ENCODE measurements around the gene FTO. TPM values are rescaled to one million over a fixed set of nuclear protein-coding genes. Genes with fewer than 3 reads are reported as not detected.

The FTO gene
- total RNA-seq, 4 donors from 2014 or later, result 29.0 to 64.1 (median 48.1) TPM

GRCh38 chr16:54152362-54153239 lies 448.6 kb downstream of the FTO start:
- 82 to 85% methylated on average over 19 of the region's 19 CpGs for WGBS, 2 donors
- Histone ChIP-seq H3K36me3 (no peaks in the 10 kb centered on the region), H3K27me3 (peaks cover 0 to 3% (median 0%) of the 10 kb centered on the region in 4 donors), H3K4me3 (no peak overlapping the region), H3K27ac (no peak overlapping the region), H3K4me1 (no peaks in the 10 kb centered on the region), H3K9me3 (no peaks in the 10 kb centered on the region)
- intact Hi-C loops (cut with DNase I), result no loop called here
- DNase-seq, result no peak
- TF ChIP-seq POLR2A (IDR thresholded peaks at IDR 0.05), result no peak
- TF ChIP-seq, protein P1, sequence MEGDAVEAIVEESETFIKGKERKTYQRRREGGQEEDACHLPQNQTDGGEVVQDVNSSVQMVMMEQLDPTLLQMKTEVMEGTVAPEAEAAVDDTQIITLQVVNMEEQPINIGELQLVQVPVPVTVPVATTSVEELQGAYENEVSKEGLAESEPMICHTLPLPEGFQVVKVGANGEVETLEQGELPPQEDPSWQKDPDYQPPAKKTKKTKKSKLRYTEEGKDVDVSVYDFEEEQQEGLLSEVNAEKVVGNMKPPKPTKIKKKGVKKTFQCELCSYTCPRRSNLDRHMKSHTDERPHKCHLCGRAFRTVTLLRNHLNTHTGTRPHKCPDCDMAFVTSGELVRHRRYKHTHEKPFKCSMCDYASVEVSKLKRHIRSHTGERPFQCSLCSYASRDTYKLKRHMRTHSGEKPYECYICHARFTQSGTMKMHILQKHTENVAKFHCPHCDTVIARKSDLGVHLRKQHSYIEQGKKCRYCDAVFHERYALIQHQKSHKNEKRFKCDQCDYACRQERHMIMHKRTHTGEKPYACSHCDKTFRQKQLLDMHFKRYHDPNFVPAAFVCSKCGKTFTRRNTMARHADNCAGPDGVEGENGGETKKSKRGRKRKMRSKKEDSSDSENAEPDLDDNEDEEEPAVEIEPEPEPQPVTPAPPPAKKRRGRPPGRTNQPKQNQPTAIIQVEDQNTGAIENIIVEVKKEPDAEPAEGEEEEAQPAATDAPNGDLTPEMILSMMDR (IDR thresholded peaks at IDR 0.05), result no peak

DNA sequence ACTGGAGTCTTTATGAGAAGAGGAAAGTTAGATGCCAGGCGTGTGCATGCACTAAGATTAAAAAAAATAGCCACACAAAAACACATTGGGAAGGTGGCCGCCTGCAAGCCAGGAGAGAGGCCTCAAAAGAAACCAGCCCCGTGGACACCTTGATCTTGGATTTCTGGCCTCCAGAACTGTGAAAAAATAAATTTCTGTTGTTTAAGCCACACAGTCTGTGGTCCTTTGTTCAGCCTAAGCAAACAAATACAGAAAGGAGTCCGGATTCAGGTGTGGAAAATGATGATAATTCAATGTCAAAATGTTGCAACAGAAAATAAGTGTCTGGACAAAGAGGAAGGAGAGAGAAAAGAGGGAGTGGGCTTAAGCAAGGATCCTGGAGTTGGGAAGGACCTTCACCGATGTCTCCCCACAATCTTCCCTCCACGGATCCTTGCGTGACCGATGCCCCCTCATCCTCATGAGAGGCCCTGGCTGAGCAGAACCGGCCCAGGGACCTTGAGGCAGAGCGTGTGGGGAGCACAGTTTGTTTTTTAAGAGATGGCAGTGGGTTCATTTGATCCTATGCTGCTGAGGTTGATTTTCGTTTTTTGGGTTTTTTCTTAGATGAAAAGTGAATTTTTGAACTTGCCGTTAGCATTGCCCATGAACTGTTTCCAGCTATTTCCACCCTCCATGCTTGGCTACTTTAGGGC lies 449.4 kb downstream of the FTO start:
- H3K4me1 ChIP-seq, result no peaks in the 10 kb centered on the region
- TF ChIP-seq, protein P1 (IDR thresholded peaks at IDR 0.05), result no peak
- TF ChIP-seq POLR2A (IDR thresholded peaks at IDR 0.05), result no peak
- no peaks in the 10 kb centered on the region for H3K9me3 ChIP-seq
- DNase-seq, result no peak
- intact Hi-C loops (cut with DNase I), result no loop called here
- H3K36me3 ChIP-seq, result no peaks in the 10 kb centered on the region
- no peak overlapping the region for H3K4me3 ChIP-seq
- H3K27ac ChIP-seq, result no peak overlapping the region
- WGBS, 2 donors, result 81 to 89% methylated on average over 12 of the region's 12 CpGs
- peaks cover 0 to 3% (median 0%) of the 10 kb centered on the region in 4 donors for H3K27me3 ChIP-seq

DNA sequence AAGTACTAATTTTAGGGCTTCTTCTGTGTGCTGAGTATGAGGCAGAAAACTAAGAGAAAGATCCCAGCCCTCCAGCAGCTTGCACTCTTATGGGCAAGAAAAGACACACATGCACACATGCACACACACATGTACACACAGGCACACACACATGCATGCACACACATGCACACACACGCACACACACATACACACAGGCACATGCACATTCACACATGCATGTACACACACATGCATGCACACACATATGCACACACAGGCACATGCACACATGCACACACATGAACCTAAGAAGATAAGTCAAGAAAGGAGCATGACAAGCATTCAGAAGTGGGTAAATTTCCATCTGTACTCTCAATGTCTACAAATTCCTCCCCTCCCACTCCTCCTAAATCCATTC lies 452.4 kb downstream of the FTO start:
- no peak overlapping the region for H3K27ac ChIP-seq
- no peak for TF ChIP-seq POLR2A (IDR thresholded peaks at IDR 0.05)
- TF ChIP-seq, protein P1 (IDR thresholded peaks at IDR 0.05), result no peak
- no peaks in the 10 kb centered on the region for H3K36me3 ChIP-seq
- WGBS, 2 donors, result 60 to 100% methylated on average over 1 of the region's 1 CpG
- intact Hi-C loops (cut with DNase I), result no loop called here
- DNase-seq, result no peak
- H3K9me3 ChIP-seq, result no peaks in the 10 kb centered on the region
- H3K27me3 ChIP-seq, result no peaks in the 10 kb centered on the region
- no peaks in the 10 kb centered on the region for H3K4me1 ChIP-seq
- no peak overlapping the region for H3K4me3 ChIP-seq

- Histone ChIP-seq H3K4me3 (no peak overlapping the region), H3K27me3 (peaks cover 0 to 6% (median 0%) of the 10 kb centered on the region in 4 donors), H3K27ac (no peak overlapping the region), H3K4me1 (no peaks in the 10 kb centered on the region), H3K36me3 (no peaks in the 10 kb centered on the region), H3K9me3 (no peaks in the 10 kb centered on the region)
- no peak for TF ChIP-seq POLR2A (IDR thresholded peaks at IDR 0.05)
- TF ChIP-seq, protein P1 (IDR thresholded peaks at IDR 0.05), result no peak
- intact Hi-C loops (cut with DNase I), result no loop called here
- no peak for DNase-seq
- whole genome bisulfite sequencing, 2 donors, result 75 to 86% methylated on average over 4 of the region's 4 CpGs
Measured at GRCh38 chr16:54158986-54159385, 455.0 kb downstream of the FTO start.

DNA sequence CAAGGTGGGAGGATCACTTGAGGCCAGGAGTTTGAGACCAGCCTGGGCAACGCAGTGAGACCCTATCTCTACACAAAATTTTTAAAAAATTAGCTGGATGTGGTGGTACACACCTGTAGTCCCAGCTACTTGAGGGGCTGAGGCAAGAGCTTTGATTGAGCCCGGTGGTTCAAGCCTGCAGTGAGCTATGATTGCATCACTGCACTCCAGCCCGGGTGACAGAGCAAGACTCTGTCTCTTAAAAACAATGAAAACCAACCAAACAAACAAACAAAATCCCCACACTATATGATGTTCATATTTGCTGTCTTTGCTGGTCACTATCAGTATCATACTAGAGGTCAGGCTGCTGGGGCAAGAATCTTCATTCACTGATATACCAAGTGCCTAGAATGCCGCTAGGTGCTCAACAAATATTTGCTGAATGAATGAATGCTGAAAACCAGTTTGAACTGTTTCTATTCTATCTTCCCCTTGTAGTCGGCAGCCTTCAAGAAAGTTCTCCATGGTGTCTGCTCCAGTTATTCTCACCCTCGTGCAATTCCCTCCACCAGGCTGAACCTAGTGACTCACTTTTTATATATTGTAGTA lies 455.6 kb downstream of the FTO start:
- Histone ChIP-seq H3K9me3 (no peaks in the 10 kb centered on the region), H3K27me3 (peaks cover 0 to 6% (median 0%) of the 10 kb centered on the region in 4 donors), H3K36me3 (no peaks in the 10 kb centered on the region), H3K4me1 (no peaks in the 10 kb centered on the region), H3K27ac (no peak overlapping the region), H3K4me3 (no peak overlapping the region)
- DNase-seq, result no peak
- 60 to 62% methylated on average over 5 to 6 of the region's 6 CpGs for WGBS, 2 donors
- intact Hi-C loops (cut with DNase I), result no loop called here
- TF ChIP-seq POLR2A (IDR thresholded peaks at IDR 0.05), result no peak
- TF ChIP-seq, protein P1 (IDR thresholded peaks at IDR 0.05), result no peak

Measured in esophagus squamous epithelium (tissue), 5 donors.